Spleen (tissue), 11 donors: ENCODE data around the gene TBC1D25. TPM values are rescaled to one million over a fixed set of nuclear protein-coding genes. Genes with fewer than 3 reads are reported as not detected.

Source experiments
- DNase-seq: peaks from one replicate; pipeline ENCODE4 v3.0.0-alpha.2; 2020
- H3K27ac ChIP-seq, 8 donors: fragments of 200-600 bp; sonication (generic) in 7 of 8; 1 replicate in 4 of 8; 2 replicates in 4 of 8; pipeline versions ENCODE4 v1.5.0 to v1.8.0; 2016 to 2021; ENCODE audit warnings: inconsistent platforms in 4 of 8, mild to moderate bottlenecking in 4 of 8, moderate library complexity in 1 of 8
- H3K27me3 ChIP-seq, 7 donors: fragments of 200-600 bp; sonication (generic) in 6 of 7; replicated peaks in 1 of 7; 1 replicate in 4 of 7; 2 replicates in 3 of 7; pipeline versions ENCODE4 v1.5.0 to v1.8.0; 2016 to 2021; ENCODE audit warnings: inconsistent platforms in 3 of 7, mild to moderate bottlenecking in 1 of 7
- H3K36me3 ChIP-seq, 6 donors: fragments of 200-600 bp; sonication (generic) in 5 of 6; 1 replicate in 4 of 6; 2 replicates in 2 of 6; pipeline versions ENCODE4 v1.5.0 to v1.8.0; 2016 to 2021; ENCODE audit warnings: inconsistent platforms in 2 of 6
- H3K4me1 ChIP-seq, 6 donors: fragments of 200-600 bp; sonication (generic) in 5 of 6; 1 replicate in 3 of 6; 2 replicates in 3 of 6; pipeline versions ENCODE4 v1.5.0 to v1.8.0; 2016 to 2021; ENCODE audit warnings: inconsistent platforms in 3 of 6
- H3K4me3 ChIP-seq, 8 donors: fragments of 200-600 bp; sonication (generic) in 7 of 8; 1 replicate in 4 of 8; 2 replicates in 4 of 8; pipeline versions ENCODE4 v1.5.0 to v1.8.0; 2016 to 2021; ENCODE audit warnings: inconsistent platforms in 4 of 8, mild to moderate bottlenecking in 4 of 8, moderate library complexity in 2 of 8
- H3K9me3 ChIP-seq, 8 donors: fragments of 200-600 bp; sonication (generic) in 7 of 8; 1 replicate in 4 of 8; 2 replicates in 4 of 8; pipeline versions ENCODE4 v1.5.0 to v1.8.0; 2016 to 2021; ENCODE audit warnings: inconsistent platforms in 4 of 8
- POLR2A ChIP-seq, 3 donors: fragments of 450-650 bp; IDR thresholded peaks; one replicate each; pipeline ENCODE4 v1.5.1; 2017; ENCODE audit warnings: antibody characterized with exemption in 3 of 3, mild to moderate bottlenecking in 1 of 3
- POLR2AphosphoS5 ChIP-seq, 3 donors: sonication (generic); formaldehyde crosslinking; IDR thresholded peaks; one replicate each; pipeline ENCODE4 v1.5.1; 2017; ENCODE audit warnings: antibody characterized with exemption in 3 of 3
- WGBS, 5 donors: extraction: QIAGEN DNeasy Blood & Tissue Kit in 3 of 5; methylation state at CpG; one replicate each; pipeline versions ENCODE4 v1.1.5 to v1.1.7; 2013 to 2018; 5-methylcytosine and 5-hydroxymethylcytosine counted together
- intact Hi-C: fragments of 100-400 bp; cut with DNase I; formaldehyde crosslinking; loops from one replicate; pipeline ENCODE4 v1.15.0; 2023; ENCODE audit warnings: low total_unique reads
- polyA plus RNA-seq, 3 donors: library from polyadenylated mRNA; stranded (reverse); fragments of 200-250 nt; gene quantifications; one replicate each; pipeline ENCODE4 v1.2.1, GENCODE V29; 2013
- total RNA-seq, 7 donors: library from RNA; depleted of rRNA in 3 of 7; stranded (reverse); fragments of >200 nt in 3 of 7; fragmentation: NEBNext Ultra II Directional in 4 of 7; extraction: Animal tissue kit (Norgen Biotek cat#: 25700) in 4 of 7; gene quantifications; one replicate each; pipeline versions ENCODE4 v1.1.0 to v1.2.1, GENCODE V29; 2016 to 2021
- TF ChIP-seq, protein P1 (sequence below), 11 experiments: fragments of 200-600 bp in 7 of 11; fragments of 450-650 bp in 4 of 11; sonication (generic) in 4 of 11; IDR thresholded peaks in 8 of 11; conservative IDR thresholded peaks in 3 of 11; 1 replicate in 7 of 11; 2 replicates in 4 of 11; pipeline versions ENCODE4 v1.4.0 to v1.8.0; 2016 to 2021; ENCODE audit warnings: antibody characterized with exemption in 11 of 11, inconsistent platforms in 4 of 11, mild to moderate bottlenecking in 1 of 11
- donor health status: healthy with polysubstance abuse.
- donor health status: DM: no; HTN: no; CAD: no; lungs with moderate emphysema.
- donor health status: DM: no; HTN: no; CAD: no.
- donor health status: Bipolar disorder and iron deficiency.
- donor health status: healthy.
- donor health status: DM: no; HTN: no; CAD: no.
- donor health status: DM: yes; HTN: yes; CAD: no.

The TBC1D25 gene
- total and polyA plus RNA-seq, 10 donors = 4.0 to 19.1 (median 15.5) TPM

DNA sequence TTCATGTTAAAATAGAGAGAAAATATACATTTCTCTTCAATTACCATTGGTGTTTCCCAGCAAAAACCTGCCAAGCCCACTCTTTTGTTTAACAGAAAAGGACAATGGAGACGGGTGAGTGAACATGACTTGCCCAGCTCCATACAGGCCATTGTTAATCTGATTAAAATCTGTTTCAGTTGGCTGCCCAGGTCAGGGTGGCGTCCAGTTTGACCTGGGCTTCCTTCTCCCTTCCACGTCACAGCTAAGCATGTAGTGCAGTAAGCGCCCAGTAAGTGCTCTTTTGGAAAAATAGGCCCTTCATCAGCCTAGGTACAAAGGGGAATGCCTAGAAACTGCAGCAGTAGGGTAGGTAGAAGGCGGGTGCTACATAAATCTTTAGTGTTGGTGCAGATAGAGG is 32.3 kb upstream of the TBC1D25 start:
- intact Hi-C loops = no loop called here
- Histone ChIP-seq H3K27me3 (no peaks in the 10 kb centered on the region), H3K36me3 (peaks cover 0 to 4% (median 0%) of the 10 kb centered on the region in 6 donors), H3K4me1 (peaks cover 0 to 18% (median 8%) of the 10 kb centered on the region in 6 donors), H3K9me3 (no peaks in the 10 kb centered on the region), H3K27ac (no peak overlapping the region), H3K4me3 (no peak overlapping the region)
- 73 to 93% (median 88%) methylated on average over 5 of the region's 5 CpGs for WGBS, 5 donors
- no peak for TF ChIP-seq POLR2AphosphoS5 (IDR thresholded peaks at IDR 0.05)
- TF ChIP-seq, protein P1, sequence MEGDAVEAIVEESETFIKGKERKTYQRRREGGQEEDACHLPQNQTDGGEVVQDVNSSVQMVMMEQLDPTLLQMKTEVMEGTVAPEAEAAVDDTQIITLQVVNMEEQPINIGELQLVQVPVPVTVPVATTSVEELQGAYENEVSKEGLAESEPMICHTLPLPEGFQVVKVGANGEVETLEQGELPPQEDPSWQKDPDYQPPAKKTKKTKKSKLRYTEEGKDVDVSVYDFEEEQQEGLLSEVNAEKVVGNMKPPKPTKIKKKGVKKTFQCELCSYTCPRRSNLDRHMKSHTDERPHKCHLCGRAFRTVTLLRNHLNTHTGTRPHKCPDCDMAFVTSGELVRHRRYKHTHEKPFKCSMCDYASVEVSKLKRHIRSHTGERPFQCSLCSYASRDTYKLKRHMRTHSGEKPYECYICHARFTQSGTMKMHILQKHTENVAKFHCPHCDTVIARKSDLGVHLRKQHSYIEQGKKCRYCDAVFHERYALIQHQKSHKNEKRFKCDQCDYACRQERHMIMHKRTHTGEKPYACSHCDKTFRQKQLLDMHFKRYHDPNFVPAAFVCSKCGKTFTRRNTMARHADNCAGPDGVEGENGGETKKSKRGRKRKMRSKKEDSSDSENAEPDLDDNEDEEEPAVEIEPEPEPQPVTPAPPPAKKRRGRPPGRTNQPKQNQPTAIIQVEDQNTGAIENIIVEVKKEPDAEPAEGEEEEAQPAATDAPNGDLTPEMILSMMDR (IDR thresholded peaks at IDR 0.05 in 8 of 11, conservative IDR thresholded peaks at IDR 0.05 in 3 of 11) = no peak
- no peak for TF ChIP-seq POLR2A (IDR thresholded peaks at IDR 0.05)
- DNase-seq = peak; percentile 13

DNA sequence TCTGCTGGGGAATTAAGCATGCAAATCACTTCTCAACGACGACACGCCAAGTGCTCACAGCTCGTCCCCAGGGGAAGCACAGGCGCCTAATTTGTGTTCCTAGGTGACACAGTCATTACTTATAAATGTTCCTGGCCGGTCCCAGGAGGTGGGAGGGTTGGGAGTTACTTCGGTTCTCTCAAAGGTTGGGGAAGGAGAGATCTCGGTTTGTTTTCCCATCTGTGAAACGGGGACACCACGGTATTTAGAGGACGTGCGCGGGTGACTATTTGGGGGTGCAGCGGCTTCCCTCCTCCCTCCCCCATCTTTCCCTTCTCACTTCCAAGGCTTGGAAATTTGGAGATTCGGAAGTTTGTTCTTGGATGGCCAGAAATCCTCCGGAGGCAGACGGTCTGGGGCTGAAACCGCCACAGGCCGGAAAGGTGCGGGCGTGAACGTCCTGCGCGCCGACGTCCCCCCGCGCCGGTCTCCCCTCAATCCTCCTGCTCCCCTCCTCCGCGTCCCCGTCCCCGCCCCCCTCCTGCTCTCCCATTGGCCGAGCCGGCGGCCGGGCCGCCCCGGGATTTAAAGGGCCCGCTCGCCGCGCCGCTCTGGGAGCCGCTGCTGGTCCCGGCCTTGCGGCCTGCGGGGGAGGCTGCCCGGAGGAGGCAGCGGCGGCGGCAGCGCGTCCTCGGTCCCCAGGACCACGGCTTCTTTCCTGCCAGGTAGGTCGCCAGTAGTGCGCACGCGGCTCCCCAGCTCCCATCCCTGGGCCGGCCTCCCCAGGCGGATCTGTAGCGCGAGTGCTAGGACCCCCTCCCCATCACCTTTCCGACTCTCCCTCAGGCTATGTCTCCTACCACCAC is 30.9 kb upstream of the TBC1D25 start, which contains the start of gene PORCN:
Gene PORCN, plus strand, starts transcription at position 593 of the 845 bp plus-strand sequence. CDS start 829 bp downstream, outside the sequence.
- intact Hi-C loops = no loop called here
- Histone ChIP-seq H3K9me3 (no peaks in the 10 kb centered on the region), H3K27ac (peak within 1 kb of the TSS; percentile 60 to 88 (median 80)), H3K27me3 (no peaks in the 10 kb centered on the region), H3K36me3 (peaks cover 0 to 9% (median 0%) of the 10 kb centered on the region in 6 donors), H3K4me3 (peak within 1 kb of the TSS; percentile 50 to 84 (median 57)), H3K4me1 (peaks cover 0 to 18% (median 8%) of the 10 kb centered on the region in 6 donors)
- DNase-seq = peak; percentile 95
- WGBS, 5 donors = 0 to 30% (median 1%) methylated on average over 19 to 65 of the region's 65 CpGs
- TF ChIP-seq, protein P1 (IDR thresholded peaks at IDR 0.05 in 8 of 11, conservative IDR thresholded peaks at IDR 0.05 in 3 of 11) = no peak
- TF ChIP-seq POLR2AphosphoS5 (IDR thresholded peaks at IDR 0.05) = peak; percentile 84 to 87 (median 87)
- TF ChIP-seq POLR2A (IDR thresholded peaks at IDR 0.05) = peak in 1 of 3 donors; percentile 39

DNA sequence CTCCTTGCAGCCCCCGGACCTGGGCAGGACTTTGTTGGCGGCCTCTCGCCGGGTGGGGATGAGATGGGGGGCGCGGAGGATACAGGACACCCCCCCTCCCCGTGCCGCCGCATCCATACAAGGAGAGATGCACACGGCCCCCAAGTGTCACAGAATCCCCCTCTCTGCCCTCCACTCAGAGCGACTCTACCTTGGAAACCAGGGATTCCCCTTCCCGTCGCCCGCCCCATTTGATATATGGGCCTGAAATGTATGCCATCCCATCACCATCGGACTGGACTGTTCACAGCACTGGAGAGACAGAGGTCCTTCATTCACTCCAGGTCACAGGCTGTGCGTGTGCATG is 30.3 kb upstream of the TBC1D25 start:
- TF ChIP-seq POLR2A (IDR thresholded peaks at IDR 0.05) (no peak), POLR2AphosphoS5 (IDR thresholded peaks at IDR 0.05) (no peak)
- TF ChIP-seq, protein P1 (IDR thresholded peaks at IDR 0.05 in 8 of 11, conservative IDR thresholded peaks at IDR 0.05 in 3 of 11) = no peak
- Histone ChIP-seq H3K36me3 (peaks cover 0 to 11% (median 0%) of the 10 kb centered on the region in 6 donors), H3K4me1 (peaks cover 0 to 18% (median 8%) of the 10 kb centered on the region in 6 donors), H3K27ac (peak overlapping the region; percentile 60 to 88 (median 80)), H3K9me3 (no peaks in the 10 kb centered on the region), H3K27me3 (no peaks in the 10 kb centered on the region), H3K4me3 (peak overlapping the region; percentile 50 to 84 (median 57))
- DNase-seq = no peak
- 3 to 35% (median 13%) methylated on average over 8 to 15 of the region's 16 CpGs for WGBS, 5 donors
- intact Hi-C loops = no loop called here

DNA sequence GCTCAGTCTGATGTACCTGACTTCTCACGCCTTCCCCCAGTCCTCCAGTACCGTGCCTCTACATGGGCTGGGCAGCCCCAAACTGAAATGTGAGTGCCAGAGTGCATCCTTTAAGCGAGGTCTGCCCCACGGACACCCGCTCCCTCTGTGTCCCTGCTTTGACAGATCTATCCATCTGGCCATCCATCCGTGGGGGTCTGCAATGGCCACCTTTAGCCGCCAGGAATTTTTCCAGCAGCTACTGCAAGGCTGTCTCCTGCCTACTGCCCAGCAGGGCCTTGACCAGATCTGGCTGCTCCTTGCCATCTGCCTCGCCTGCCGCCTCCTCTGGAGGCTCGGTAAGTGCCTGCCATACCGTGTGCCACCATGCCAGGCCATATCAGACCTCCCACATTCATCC is 29.9 kb upstream of the TBC1D25 start:
- peak; percentile 62 for DNase-seq
- Histone ChIP-seq H3K36me3 (peaks cover 0 to 13% (median 0%) of the 10 kb centered on the region in 6 donors), H3K27me3 (no peaks in the 10 kb centered on the region), H3K9me3 (no peaks in the 10 kb centered on the region), H3K4me3 (peak overlapping the region; percentile 50 to 84 (median 57)), H3K4me1 (peaks cover 0 to 18% (median 8%) of the 10 kb centered on the region in 6 donors), H3K27ac (no peak overlapping the region)
- intact Hi-C loops = no loop called here
- no peak for TF ChIP-seq POLR2A (IDR thresholded peaks at IDR 0.05)
- TF ChIP-seq POLR2AphosphoS5 (IDR thresholded peaks at IDR 0.05) = no peak
- TF ChIP-seq, protein P1 (IDR thresholded peaks at IDR 0.05 in 8 of 11, conservative IDR thresholded peaks at IDR 0.05 in 3 of 11) = no peak
- WGBS, 5 donors = 61 to 82% (median 74%) methylated on average over 9 to 11 of the region's 11 CpGs
